Activated CD4-positive, alpha-beta T cell treated with anti-CD3 and anti-CD28 coated beads, Interleukin-10, Interleukin-2, amounts not matched to agents 100 ng/mL and 50 ng/mL, durations not matched to agents 16 hours and 8 hours (primary cell): ENCODE results near the gene SNX25.
"Not testable (repeated sequence)": the region's sequence is repeated elsewhere in the genome, so short reads cannot be mapped to it uniquely, and the experiment has no call there.

ENCODE experiments used
- DNase-seq: peaks from one replicate; pipeline ENCODE4 v3.0.0-alpha.2; 2020

The SNX25 gene

DNA sequence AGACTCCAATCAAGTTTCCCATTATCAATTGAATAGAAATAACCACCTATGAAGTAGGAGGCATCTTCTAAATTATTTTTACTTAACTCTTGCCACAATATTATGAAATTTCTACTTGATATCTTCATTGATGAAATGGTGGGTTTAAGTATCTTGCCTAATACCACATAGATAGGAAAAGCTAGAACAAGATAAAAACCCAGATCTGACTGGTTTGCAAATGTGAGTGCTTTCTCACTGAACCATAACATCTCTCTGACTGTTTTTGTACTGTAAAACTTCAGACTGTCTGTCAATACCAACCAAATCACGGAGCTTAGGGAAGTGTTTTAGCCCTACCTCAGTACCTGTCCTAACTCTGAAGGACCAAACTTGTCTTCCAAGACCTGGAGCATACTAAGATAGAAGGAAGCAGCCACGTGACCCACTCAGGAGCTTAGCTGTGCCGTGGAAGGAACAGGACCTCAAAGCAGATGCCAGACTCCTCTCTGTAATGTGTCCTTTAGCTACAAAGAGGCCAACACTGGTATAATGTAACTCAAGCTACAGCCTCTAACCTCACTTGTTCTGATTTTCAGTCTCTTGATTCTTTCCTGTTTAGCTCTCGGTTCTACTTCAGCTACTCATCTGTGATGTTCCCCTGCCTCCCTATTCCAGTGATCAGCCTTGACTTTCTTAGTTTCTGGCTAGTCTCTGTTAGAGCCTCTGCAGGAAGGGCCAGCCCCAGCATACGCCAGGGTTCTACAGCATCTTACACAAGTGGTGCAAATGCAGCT is 101.9 kb downstream of the SNX25 start:
- no peak for DNase-seq

DNA sequence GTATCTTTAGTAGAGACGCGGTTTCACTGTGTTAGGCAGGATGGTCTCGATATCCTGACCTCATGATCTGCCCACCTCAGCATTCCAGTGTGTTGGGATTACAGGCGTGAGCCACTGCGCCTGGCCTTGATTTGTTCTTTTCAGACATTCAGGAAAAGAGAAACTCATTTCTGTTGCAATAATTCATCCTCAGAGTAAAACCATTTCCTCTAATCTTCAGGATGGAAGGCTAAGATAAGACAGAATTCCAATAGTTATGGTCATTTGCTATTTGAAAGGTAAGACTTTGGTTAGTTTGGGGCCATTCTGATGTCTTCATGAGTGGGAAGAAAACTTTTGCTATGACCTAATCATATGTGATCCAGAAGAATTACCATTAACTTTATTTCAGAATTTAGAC is 103.3 kb downstream of the SNX25 start:
- no peak for DNase-seq

DNA sequence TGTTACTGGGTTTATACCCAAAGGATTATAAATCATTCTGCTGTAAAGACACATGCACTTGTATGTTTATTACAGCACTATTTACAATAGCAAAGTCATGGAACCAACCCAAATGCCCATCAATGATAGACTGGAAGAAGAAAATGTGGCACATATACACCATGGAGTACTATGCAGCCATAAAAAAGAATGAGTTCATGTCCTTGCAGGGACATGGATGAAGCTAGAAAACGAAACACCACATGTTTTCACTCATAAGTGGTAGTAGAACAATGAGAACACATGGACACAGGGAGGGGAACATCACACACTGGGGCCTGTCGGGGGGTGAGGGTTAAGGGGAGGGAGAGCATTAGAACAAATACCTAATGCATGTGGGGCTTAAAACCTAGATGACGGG is 108.1 kb downstream of the SNX25 start:
- not testable (repeated sequence) for DNase-seq

GRCh38 chr4:185317880-185318279 is 108.5 kb downstream of the SNX25 start:
- DNase-seq, result no peak

GRCh38 chr4:185318679-185319078 is 109.3 kb downstream of the SNX25 start:
- peak; percentile 66 for DNase-seq

DNA sequence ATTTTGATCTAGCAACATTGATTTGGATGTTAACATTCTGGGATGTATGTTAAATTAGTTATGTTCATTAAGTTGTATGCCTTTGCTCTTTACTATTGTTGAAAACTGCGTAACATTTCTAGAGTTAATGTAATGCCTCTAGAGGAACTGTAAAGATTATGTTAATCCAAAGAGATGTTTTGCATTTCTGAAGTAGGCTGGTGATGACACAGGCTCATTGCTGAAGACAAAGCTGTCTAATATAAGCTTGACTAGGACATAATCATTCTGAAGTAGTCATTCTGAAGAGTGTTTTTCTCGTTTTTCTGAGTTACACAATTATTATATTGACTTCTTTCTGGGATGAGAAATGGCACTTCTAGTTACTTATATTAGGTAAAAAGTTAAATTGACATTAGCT is 113.4 kb downstream of the SNX25 start:
- no peak for DNase-seq

GRCh38 chr4:185323606-185324005 is 114.2 kb downstream of the SNX25 start:
- DNase-seq, result no peak

GRCh38 chr4:185324361-185324760 is 115.0 kb downstream of the SNX25 start:
- DNase-seq, result not testable (repeated sequence)

- not testable (repeated sequence) for DNase-seq
Measured at GRCh38 chr4:185325721-185326120, 116.3 kb downstream of the SNX25 start.

DNA sequence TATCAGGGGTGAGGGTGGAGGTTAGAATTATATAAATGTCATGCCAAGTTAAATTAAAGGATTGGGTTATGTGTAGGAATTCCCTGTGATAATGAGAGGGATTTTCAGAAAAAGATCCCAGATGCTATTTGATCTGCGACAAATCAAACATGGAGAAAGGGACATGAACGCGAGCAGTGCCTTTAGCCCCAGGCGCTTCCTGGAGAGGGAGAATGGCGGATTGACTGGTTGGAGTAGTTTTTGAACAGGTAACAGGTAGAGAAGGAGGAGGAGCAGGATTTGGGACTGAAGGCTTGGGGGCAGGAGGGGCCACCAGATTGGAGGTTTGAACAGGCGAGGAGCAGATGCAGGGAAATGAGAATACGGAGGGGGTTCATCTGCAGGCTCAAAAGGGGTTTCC is 119.2 kb downstream of the SNX25 start:
- DNase-seq, result no peak

DNA sequence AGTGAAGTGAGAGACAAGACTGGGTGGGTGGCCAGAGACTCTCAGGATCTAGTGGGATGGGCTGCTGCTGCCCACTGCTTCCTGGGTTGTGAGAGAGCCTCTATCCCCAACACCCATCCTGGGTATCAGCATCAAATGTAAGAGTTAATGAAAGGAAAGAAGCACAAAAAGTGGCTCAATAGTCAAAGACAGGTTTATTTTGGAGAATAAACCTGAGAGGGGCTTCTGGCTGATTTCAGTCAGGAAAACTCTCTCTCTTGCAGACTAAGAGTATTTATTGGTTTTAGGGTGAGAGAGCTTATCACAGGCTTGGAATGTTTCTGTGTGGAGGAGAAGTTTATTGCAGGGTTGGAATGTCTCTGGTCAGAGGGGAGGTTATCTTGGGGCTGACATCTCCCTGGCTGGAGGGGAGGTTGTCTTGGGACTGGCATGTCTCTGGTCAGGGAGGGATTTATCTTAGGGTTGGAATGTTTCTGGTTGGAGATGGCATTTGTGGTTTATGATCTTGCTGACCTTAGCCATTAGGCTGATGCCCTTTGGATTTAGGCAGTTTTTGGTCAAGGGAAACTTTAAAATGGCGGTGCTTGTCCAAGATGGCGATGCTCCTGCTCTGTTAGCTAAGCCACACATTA is 120.6 kb downstream of the SNX25 start:
- not testable (repeated sequence) for DNase-seq

- peak; percentile 69 for DNase-seq
Measured at GRCh38 chr4:185332575-185333464, 123.4 kb downstream of the SNX25 start.

- no peak for DNase-seq
Measured at GRCh38 chr4:185334326-185334725, 124.9 kb downstream of the SNX25 start.

GRCh38 chr4:185335579-185335978 is 126.2 kb downstream of the SNX25 start:
- no peak for DNase-seq

DNA sequence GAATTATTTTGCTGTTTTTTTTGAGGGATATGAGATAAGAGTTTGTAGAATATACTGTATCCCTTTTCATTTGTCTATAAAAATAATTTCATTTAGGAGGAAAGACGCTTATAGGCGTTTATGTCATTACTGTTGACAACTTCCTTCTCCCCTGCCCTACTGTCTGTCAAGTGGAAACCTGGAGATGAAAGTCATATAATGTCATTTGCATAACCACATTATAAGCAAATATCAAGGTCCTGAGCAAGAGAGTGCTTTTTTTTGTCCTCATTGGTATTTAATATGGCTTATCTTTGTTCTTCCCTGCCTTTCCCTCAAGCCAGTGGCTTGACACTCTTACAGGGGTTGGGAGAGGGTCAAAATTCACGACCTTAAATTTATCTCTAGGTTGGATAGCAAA is 130.5 kb downstream of the SNX25 start:
- DNase-seq, result no peak

DNA sequence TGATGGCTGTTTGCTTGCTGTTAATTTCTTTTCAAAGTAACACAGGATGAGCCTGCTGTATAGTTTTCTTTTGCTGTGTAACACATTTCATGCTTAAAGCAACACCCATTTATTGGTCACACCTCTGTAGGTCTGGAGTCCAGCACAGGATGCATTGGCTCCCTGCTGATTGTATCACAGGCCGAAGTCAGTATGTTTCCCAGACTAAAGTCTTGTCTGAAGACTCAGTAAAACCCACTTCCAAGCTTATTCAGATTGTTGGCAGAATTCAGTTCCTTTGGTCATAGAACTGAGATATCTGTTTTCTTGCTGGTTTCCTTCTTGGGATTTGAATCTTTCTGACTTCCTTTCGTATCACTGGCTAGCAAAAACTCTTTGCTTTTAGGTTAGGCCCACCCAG is 132.0 kb downstream of the SNX25 start:
- no peak for DNase-seq

GRCh38 chr4:185341841-185342240 is 132.4 kb downstream of the SNX25 start:
- DNase-seq, result peak; percentile 77

DNA sequence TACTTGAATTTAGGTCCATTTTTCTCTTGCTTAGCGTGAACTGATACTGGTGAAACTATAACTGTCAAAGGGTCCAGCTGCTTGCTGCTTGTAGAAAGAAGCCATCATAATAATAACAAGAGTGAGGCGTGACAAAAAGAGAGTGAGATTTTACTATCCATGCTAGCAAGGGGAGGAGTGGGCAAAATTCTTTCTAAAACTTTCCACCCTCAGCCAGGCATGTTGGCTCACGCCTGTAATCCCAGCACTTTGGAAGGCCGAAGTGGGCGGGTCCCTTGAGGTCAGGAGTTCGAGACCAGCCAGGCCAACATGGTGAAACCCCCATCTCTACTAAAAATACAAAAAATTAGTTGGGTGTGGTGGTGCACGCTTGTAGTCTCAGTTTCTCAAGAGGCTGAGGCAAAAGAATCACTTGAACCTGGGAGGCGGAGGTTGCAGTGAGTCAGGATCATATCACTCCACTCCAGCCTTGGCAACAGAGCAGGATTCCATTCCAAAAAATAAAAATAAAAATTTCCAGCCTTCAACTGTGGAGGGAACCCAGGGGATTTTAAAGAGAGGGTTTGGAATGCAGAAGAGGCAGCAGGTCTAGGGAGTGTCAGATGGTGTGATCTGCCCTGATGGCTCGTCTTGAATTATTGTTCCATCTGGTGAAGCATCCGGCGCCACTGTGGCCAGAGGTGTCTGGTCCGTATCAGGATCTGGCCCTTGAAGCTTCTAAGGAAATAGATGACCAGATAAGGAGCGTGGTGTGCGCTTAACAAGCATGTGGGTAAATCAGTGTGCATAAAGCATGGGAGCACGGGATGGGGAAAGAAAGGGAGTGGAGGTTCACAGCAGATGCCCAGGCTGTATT is 134.6 kb downstream of the SNX25 start:
- DNase-seq, result peak; percentile 70

GRCh38 chr4:185344743-185345538 is 135.5 kb downstream of the SNX25 start:
- DNase-seq, result peak; percentile 71

GRCh38 chr4:185346975-185347601 is 137.7 kb downstream of the SNX25 start:
- no peak for DNase-seq

GRCh38 chr4:185351691-185352090 is 142.3 kb downstream of the SNX25 start:
- DNase-seq, result no peak
